ENCODE data around the gene B3GAT2. TPM values are rescaled to one million over a fixed set of nuclear protein-coding genes. Genes with fewer than 3 reads are reported as not detected.

B3GAT2 gene
- not detected in 2 replicates for total RNA-seq (2014; rRNA removed; shearing (Covaris generic))
- not detected in 2 replicates for total RNA-seq (2022)
- Bru-seq, nascent RNA = percentile 4 among the genes with signal in this experiment
- BruChase-seq, experiment 1, labeled RNA remaining after a 6-hour chase = percentile 3 among the genes with signal in this experiment
- not detected for BruChase-seq, experiment 2, labeled RNA remaining after a 2-hour chase
- long read RNA-seq, partial matches to known transcripts = 0 of 13 reads
- long read RNA-seq, other reads (novel, unspliced or antisense) = 13 of 13 reads

- H3K4me3 ChIP-seq (ENCODE audit: low read depth, low read length, poor library complexity, severe bottlenecking) = no peak within 1 kb of the TSS
- H3K9me2 ChIP-seq (ENCODE audit: insufficient read depth, low read length) = no peaks in the 10 kb centered on the region
- BruUV-seq (replicated peaks) = no TSS peak
- H4K20me1 ChIP-seq (ENCODE audit: insufficient read depth, low read length) = no peaks in the 10 kb centered on the region
- no peaks in the 10 kb centered on the region for H3K4me1 ChIP-seq (ENCODE audit: insufficient read depth, low read length, poor library complexity, severe bottlenecking)
- H3K4me2 ChIP-seq (ENCODE audit: low read length) = peak within 1 kb of the TSS; percentile 39; the same call in 1 of the 2 replicates
- ChIA-PET POLR2A (no interaction called here), CTCF (ENCODE audit: unreplicated experiment) (no interaction called here)
- no peaks in the 10 kb centered on the region for H3K79me2 ChIP-seq (ENCODE audit: insufficient read depth, low read depth, low read length)
- intact Hi-C loops (cut with micrococcal nuclease; ENCODE audit: unreplicated experiment) = loop anchor here (2.0 kb wide), 1 partner anchor 248 kb away; no protein-coding TSS in a partner anchor
- no peaks in the 10 kb centered on the region for H3K9me3 ChIP-seq (ENCODE audit: low read length)
- no peak within 1 kb of the TSS for H3K27ac ChIP-seq (ENCODE audit: low read depth, low read length, poor library complexity, severe bottlenecking)
- no peak within 1 kb of the TSS for H2AFZ ChIP-seq (ENCODE audit: low read length)
- no peak for DNase-seq (ENCODE audit: low spot score)
- TF ChIP-seq CTCF (conservative IDR thresholded peaks at IDR 0.05; ENCODE audit: low read length) (no peak), EZH2phosphoT487 (IDR thresholded peaks at IDR 0.05; ENCODE audit: borderline replicate concordance, low read depth, low read length) (no peak)
- no peaks in the 10 kb centered on the region for H3K36me3 ChIP-seq (ENCODE audit: insufficient read depth, low read length)
These were observed at the start of gene B3GAT2 for GRCh38 chr6:70956451-70957283. Gene B3GAT2, minus strand, starts transcription at chr6:70957060. Its CDS starts 631 bp downstream, at chr6:70956429.

- DNase-seq (ENCODE audit: low spot score) = no peak
- no peak overlapping the region for H3K27ac ChIP-seq (ENCODE audit: low read depth, low read length, poor library complexity, severe bottlenecking)
- no peaks in the 10 kb centered on the region for H3K9me3 ChIP-seq (ENCODE audit: low read length)
- no peak for TF ChIP-seq CTCF (conservative IDR thresholded peaks at IDR 0.05; ENCODE audit: low read length)
- no peak for TF ChIP-seq EZH2phosphoT487 (IDR thresholded peaks at IDR 0.05; ENCODE audit: borderline replicate concordance, low read depth, low read length)
- H2AFZ ChIP-seq (ENCODE audit: low read length) = no peak overlapping the region
- CTCF ChIA-PET (ENCODE audit: unreplicated experiment) = no interaction called here
- H3K4me1 ChIP-seq (ENCODE audit: insufficient read depth, low read length, poor library complexity, severe bottlenecking) = no peaks in the 10 kb centered on the region
- H3K4me2 ChIP-seq (ENCODE audit: low read length) = no peak overlapping the region
- H3K79me2 ChIP-seq (ENCODE audit: insufficient read depth, low read depth, low read length) = no peaks in the 10 kb centered on the region
- H3K9me2 ChIP-seq (ENCODE audit: insufficient read depth, low read length) = no peaks in the 10 kb centered on the region
- no TSS peak for BruUV-seq (replicated peaks)
- H3K36me3 ChIP-seq (ENCODE audit: insufficient read depth, low read length) = no peaks in the 10 kb centered on the region
- no peaks in the 10 kb centered on the region for H4K20me1 ChIP-seq (ENCODE audit: insufficient read depth, low read length)
- no peak overlapping the region for H3K4me3 ChIP-seq (ENCODE audit: low read depth, low read length, poor library complexity, severe bottlenecking)
- POLR2A ChIA-PET = no interaction called here
- intact Hi-C loops (cut with micrococcal nuclease; ENCODE audit: unreplicated experiment) = no loop called here
These were observed 41.3 kb upstream of the B3GAT2 start for GRCh38 chr6:70998148-70998547.

- CTCF ChIA-PET (ENCODE audit: unreplicated experiment) = no interaction called here
- no peak overlapping the region for H3K4me2 ChIP-seq (ENCODE audit: low read length)
These were observed 40.5 kb upstream of the B3GAT2 start for GRCh38 chr6:70997379-70997778.

More at GRCh38 chr6:70997379-70997778, 40.5 kb upstream of the B3GAT2 start:
- intact Hi-C loops (cut with micrococcal nuclease; ENCODE audit: unreplicated experiment) = no loop called here
- Histone ChIP-seq H3K9me3 (ENCODE audit: low read length) (no peaks in the 10 kb centered on the region), H3K27ac (ENCODE audit: low read depth, low read length, poor library complexity, severe bottlenecking) (no peak overlapping the region), H3K4me1 (ENCODE audit: insufficient read depth, low read length, poor library complexity, severe bottlenecking) (no peaks in the 10 kb centered on the region), H3K4me3 (ENCODE audit: low read depth, low read length, poor library complexity, severe bottlenecking) (no peak overlapping the region), H3K36me3 (ENCODE audit: insufficient read depth, low read length) (no peaks in the 10 kb centered on the region), H2AFZ (ENCODE audit: low read length) (no peak overlapping the region), H4K20me1 (ENCODE audit: insufficient read depth, low read length) (no peaks in the 10 kb centered on the region), H3K79me2 (ENCODE audit: insufficient read depth, low read depth, low read length) (no peaks in the 10 kb centered on the region), H3K9me2 (ENCODE audit: insufficient read depth, low read length) (no peaks in the 10 kb centered on the region)
- no peak for DNase-seq (ENCODE audit: low spot score)
- no TSS peak for BruUV-seq (replicated peaks)
- no peak for TF ChIP-seq CTCF (conservative IDR thresholded peaks at IDR 0.05; ENCODE audit: low read length)
- no peak for TF ChIP-seq EZH2phosphoT487 (IDR thresholded peaks at IDR 0.05; ENCODE audit: borderline replicate concordance, low read depth, low read length)
- POLR2A ChIA-PET = no interaction called here
